Esophagus muscularis mucosa (tissue), 3 donors: ENCODE data around the gene SIAH3.

ENCODE experiments used
- CTCF ChIP-seq, 3 experiments: fragments of 200-600 bp in 2 of 3; fragments of 450-650 bp in 1 of 3; sonication (generic) in 2 of 3; IDR thresholded peaks; one replicate each; pipeline ENCODE4 v1.5.1; 2017 to 2019; ENCODE audit warnings: antibody characterized with exemption in 3 of 3, mild to moderate bottlenecking in 2 of 3, moderate library complexity in 1 of 3
- POLR2A ChIP-seq: fragments of 450-650 bp; IDR thresholded peaks from one replicate; pipeline ENCODE4 v1.6.1; 2017; ENCODE audit warnings: antibody characterized with exemption, moderate library complexity, mild to moderate bottlenecking, low read depth

DNA sequence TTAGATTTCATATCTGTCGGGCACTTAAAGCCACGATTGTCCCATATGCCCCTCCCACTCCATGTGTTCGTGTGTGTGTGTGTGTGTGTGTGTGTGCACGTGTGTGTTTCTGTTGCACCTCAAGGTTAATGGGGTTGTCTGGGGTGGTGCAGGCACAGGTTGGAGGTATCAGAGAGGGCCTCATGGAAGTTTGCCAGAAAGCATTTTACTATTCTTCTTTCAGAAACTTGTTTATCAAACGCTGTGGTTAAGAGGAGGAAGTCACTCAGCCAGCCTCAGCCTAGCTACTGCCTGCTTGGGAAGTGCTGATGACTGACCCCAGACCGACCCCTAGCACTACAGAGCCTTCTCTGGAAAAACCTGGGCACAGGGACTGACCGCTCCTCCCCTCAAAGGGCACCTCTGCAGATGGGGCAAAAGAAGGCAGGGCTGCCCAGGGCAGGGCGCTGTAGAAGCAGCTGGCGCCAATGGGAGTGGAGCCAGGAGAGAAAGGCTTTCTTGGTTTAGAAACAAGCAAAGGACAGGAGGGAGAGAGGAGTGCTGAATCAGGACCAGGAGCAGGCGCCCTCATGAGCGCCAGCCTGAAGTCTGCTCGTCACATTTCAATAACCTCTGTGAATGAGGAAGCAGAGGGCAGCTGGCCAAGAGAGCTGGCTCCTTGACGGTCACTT lies 3.9 kb downstream of the SIAH3 start:
- TF ChIP-seq CTCF (IDR thresholded peaks at IDR 0.05) (no peak), POLR2A (no peak)
